Osteoblast (primary cell): Measurements from ENCODE around the gene PNP. TPM values are rescaled to one million over a fixed set of nuclear protein-coding genes. Genes with fewer than 3 reads are reported as not detected.

ENCODE experiments used
- DNase-seq: peaks from one replicate; pipeline ENCODE4 v3.0.0; 2011; ENCODE audit warnings: low spot score, mixed read lengths; ENCODE audit not compliant: insufficient read length; ENCODE audit errors: missing footprints
- H2AFZ ChIP-seq: 2 replicates; pipeline ENCODE4 v1.6.0; 2011; ENCODE audit warnings: mild to moderate bottlenecking, low read length
- H3K27ac ChIP-seq: 2 replicates; pipeline ENCODE4 v1.5.1; 2011; ENCODE audit warnings: mild to moderate bottlenecking, low read depth, low read length, moderate library complexity
- H3K27me3 ChIP-seq: 2 replicates; pipeline ENCODE4 v1.6.0; 2012; ENCODE audit warnings: mild to moderate bottlenecking, control low read depth, inconsistent platforms, low read length, moderate library complexity; ENCODE audit not compliant: insufficient read depth
- H3K36me3 ChIP-seq: 2 replicates; pipeline ENCODE4 v1.5.1; 2011; ENCODE audit warnings: mild to moderate bottlenecking, low read length, control low read depth, moderate library complexity; ENCODE audit not compliant: insufficient read depth
- H3K4me1 ChIP-seq: 2 replicates; pipeline ENCODE4 v1.5.1; 2011; ENCODE audit warnings: mild to moderate bottlenecking, low read length, control low read depth, moderate library complexity; ENCODE audit not compliant: insufficient read depth
- H3K4me2 ChIP-seq: 2 replicates; pipeline ENCODE4 v1.6.0; 2011; ENCODE audit warnings: mild to moderate bottlenecking, low read length; ENCODE audit not compliant: insufficient read depth
- H3K4me3 ChIP-seq: fragments of 200-600 bp; sonication (generic); 3 replicates; pipeline ENCODE4 v1.5.1; 2012; ENCODE audit warnings: mild to moderate bottlenecking, low read length, inconsistent platforms; ENCODE audit not compliant: insufficient read depth
- H3K79me2 ChIP-seq: 2 replicates; pipeline ENCODE4 v1.6.0; 2012; ENCODE audit warnings: mild to moderate bottlenecking, low read length, control low read depth, inconsistent platforms; ENCODE audit not compliant: insufficient read depth
- H3K9me3 ChIP-seq: 2 replicates; pipeline ENCODE4 v1.5.1; 2011; ENCODE audit warnings: low read depth, low read length, control low read depth
- H4K20me1 ChIP-seq: 2 replicates; pipeline ENCODE4 v1.6.0; 2012; ENCODE audit warnings: mild to moderate bottlenecking, low read length, control low read depth; ENCODE audit not compliant: insufficient read depth
- total RNA-seq: library from RNA; depleted of rRNA; stranded (reverse); fragments of >200 nt; gene quantifications from 2 replicates; pipeline ENCODE4 v1.2.3, GENCODE V29; 2012
- TF ChIP-seq, protein P1 (sequence below): IDR thresholded peaks from 2 replicates; pipeline ENCODE4 v1.5.1; 2011; ENCODE audit warnings: mild to moderate bottlenecking, low read depth, low read length, moderate library complexity; ENCODE audit errors: extremely low read depth

The PNP gene
- total RNA-seq, 1 donor = 29.7 TPM

DNA sequence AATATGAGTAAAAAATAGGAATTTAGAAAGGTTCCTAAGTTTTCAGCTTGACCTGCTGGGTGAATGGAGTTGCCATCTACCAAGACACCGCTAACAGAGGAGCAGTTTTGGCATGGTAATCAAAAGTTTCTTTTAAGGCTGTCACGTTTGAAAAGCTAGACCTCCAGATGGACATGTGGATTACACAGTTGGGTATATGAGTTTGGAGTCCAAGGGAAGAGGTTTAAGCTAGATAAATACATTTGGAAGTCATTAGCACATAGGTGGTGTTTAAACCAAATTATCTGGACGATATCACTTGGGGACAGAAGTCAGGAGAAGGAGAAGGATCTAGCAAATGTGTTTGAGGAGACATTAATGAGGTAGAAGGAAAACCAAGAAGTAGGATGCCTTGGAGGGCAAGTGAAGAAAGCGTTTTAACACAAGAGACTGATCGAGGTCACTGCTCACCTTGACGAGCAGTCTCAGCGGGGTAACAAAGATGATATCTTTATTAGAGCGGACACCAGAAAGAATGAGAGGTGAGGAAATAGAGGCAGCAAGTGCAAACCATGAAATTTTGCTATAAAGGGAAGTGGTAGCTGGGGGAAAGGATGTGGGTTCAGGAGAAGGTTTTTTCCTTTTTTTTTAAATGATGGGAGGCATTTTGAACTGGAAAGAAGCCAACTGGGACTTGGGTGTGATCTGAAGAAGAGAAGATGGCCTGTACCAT is 17.6 kb downstream of the PNP start:
- no peaks in the 10 kb centered on the region for H3K79me2 ChIP-seq
- H3K4me3 ChIP-seq = no peak overlapping the region
- TF ChIP-seq, protein P1, sequence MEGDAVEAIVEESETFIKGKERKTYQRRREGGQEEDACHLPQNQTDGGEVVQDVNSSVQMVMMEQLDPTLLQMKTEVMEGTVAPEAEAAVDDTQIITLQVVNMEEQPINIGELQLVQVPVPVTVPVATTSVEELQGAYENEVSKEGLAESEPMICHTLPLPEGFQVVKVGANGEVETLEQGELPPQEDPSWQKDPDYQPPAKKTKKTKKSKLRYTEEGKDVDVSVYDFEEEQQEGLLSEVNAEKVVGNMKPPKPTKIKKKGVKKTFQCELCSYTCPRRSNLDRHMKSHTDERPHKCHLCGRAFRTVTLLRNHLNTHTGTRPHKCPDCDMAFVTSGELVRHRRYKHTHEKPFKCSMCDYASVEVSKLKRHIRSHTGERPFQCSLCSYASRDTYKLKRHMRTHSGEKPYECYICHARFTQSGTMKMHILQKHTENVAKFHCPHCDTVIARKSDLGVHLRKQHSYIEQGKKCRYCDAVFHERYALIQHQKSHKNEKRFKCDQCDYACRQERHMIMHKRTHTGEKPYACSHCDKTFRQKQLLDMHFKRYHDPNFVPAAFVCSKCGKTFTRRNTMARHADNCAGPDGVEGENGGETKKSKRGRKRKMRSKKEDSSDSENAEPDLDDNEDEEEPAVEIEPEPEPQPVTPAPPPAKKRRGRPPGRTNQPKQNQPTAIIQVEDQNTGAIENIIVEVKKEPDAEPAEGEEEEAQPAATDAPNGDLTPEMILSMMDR = no peak
- no peak overlapping the region for H3K27ac ChIP-seq
- no peak overlapping the region for H2AFZ ChIP-seq
- H4K20me1 ChIP-seq = no peaks in the 10 kb centered on the region
- H3K4me1 ChIP-seq = peaks cover 22% of the 10 kb centered on the region
- no peaks in the 10 kb centered on the region for H3K36me3 ChIP-seq
- H3K9me3 ChIP-seq = no peaks in the 10 kb centered on the region
- no peak for DNase-seq
- H3K4me2 ChIP-seq = no peak overlapping the region
- H3K27me3 ChIP-seq = no peaks in the 10 kb centered on the region

DNA sequence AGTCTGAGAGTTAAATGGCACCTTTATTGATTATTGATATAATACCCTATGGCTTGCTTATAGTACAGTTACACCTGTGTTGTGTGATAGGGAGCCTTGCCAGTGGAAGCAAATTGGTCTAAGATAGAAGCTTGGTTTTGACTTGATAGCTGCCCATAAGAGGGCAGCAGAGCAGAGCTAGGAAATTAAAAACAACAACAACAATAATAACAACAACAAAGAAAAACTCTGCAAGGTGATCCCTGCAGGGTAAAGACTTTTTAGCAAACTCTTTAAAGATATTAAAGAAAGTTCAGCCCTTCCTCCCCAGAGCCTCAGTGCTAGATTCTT is 18.2 kb downstream of the PNP start:
- Histone ChIP-seq H4K20me1 (no peaks in the 10 kb centered on the region), H3K4me3 (no peak overlapping the region), H3K4me1 (peaks cover 27% of the 10 kb centered on the region), H3K79me2 (no peaks in the 10 kb centered on the region), H3K36me3 (no peaks in the 10 kb centered on the region), H2AFZ (no peak overlapping the region), H3K9me3 (no peaks in the 10 kb centered on the region), H3K27ac (no peak overlapping the region), H3K4me2 (no peak overlapping the region), H3K27me3 (no peaks in the 10 kb centered on the region)
- TF ChIP-seq, protein P1 = no peak
- DNase-seq = no peak

- peak overlapping the region; percentile 47 for H3K27ac ChIP-seq
- no peaks in the 10 kb centered on the region for H3K27me3 ChIP-seq
- peak; percentile 88 for DNase-seq
- H3K4me3 ChIP-seq = peak overlapping the region; percentile 25
- H2AFZ ChIP-seq = peak overlapping the region; percentile 80
- H4K20me1 ChIP-seq = no peaks in the 10 kb centered on the region
- H3K36me3 ChIP-seq = no peaks in the 10 kb centered on the region
- peaks cover 33% of the 10 kb centered on the region for H3K4me1 ChIP-seq
- no peaks in the 10 kb centered on the region for H3K9me3 ChIP-seq
- TF ChIP-seq, protein P1 = no peak
- H3K79me2 ChIP-seq = no peaks in the 10 kb centered on the region
- peak overlapping the region; percentile 70 for H3K4me2 ChIP-seq
Observed at GRCh38 chr14:20489093-20489994, 20.1 kb downstream of the PNP start.

DNA sequence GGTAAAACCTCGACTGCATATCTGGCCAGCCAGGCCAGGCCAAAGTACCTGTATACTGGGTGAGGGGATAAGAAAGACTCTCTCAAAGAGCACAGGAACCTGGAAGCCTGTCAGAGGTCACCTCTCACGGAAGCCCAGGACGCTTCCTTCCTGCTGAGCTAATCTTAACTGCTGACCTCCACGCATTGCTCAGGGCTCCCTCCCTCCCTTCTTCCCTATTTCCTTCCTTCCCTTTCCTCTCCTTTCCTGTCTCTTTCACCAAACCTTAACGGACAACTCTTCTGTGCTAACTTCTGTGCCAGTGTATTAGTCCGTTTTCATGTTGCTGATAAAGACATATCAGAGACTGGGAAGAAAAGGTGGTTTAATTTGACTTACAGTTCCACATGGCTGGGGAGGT is 21.4 kb downstream of the PNP start:
- H3K9me3 ChIP-seq = no peaks in the 10 kb centered on the region
- no peaks in the 10 kb centered on the region for H3K79me2 ChIP-seq
- no peak overlapping the region for H3K4me3 ChIP-seq
- no peaks in the 10 kb centered on the region for H4K20me1 ChIP-seq
- no peak overlapping the region for H3K4me2 ChIP-seq
- DNase-seq = no peak
- H2AFZ ChIP-seq = no peak overlapping the region
- TF ChIP-seq, protein P1 = no peak
- peaks cover 33% of the 10 kb centered on the region for H3K4me1 ChIP-seq
- H3K27ac ChIP-seq = no peak overlapping the region
- no peaks in the 10 kb centered on the region for H3K27me3 ChIP-seq
- no peaks in the 10 kb centered on the region for H3K36me3 ChIP-seq
